ENCODE results near the gene CDK11B. TPM values are rescaled to one million over a fixed set of nuclear protein-coding genes. Genes with fewer than 3 reads are reported as not detected.
A peak's percentile ranks its signal among the peaks of the same experiment; 100 is the strongest.

Gene CDK11B
- total RNA-seq, 1 experiment from 2014 or later: 38.6 TPM

DNA sequence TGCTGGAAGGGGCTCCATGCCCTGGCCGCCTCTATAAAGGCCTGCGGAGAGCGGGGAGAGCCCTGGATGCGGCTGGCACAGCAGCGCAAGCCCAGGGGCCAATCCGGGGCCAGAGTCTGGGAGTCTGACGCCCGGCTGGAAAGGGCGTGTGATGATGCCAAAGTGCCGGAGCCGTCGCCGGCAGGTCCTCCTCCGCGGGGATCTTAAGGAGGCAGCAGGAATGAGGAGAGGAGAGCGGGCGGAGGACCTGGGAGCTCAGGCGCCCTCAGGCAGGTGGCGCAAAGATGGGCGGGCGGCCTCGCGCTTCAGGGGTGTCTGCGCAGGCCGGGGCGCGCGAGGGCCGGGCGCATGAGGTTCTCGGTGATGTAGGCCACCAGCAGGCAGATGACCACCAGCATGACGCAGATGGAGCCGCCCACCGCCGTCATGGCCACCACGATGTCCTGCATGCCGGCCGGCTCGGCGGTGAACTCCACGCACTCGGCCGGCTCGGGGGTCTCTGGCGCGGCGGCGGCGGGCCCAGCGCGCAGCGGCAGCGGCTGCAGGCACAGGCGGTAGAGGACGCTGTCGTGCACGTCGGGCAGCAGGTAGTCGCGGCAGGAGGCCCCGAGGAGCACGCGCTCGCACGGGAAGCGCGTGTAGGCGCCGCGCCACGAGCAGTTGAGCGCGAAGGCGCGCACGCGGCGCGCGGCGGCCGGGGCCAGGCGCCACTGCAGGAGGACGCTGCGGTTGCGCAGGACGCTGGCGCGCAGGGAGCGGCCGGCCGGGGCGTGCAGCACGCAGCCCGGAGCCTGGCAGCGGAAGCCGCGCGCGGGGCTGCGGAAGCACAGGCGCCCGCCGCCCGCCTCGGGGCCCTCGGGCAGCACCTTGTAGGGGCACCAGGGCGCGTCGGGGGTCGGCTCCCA, 59.5 kb downstream of the CDK11B start:
- no TSS peak for BruUV-seq (replicated peaks)
- Histone ChIP-seq H3K27ac (ENCODE audit: low read length) (no peak overlapping the region), H3K9ac (ENCODE audit: low read length) (no peak overlapping the region), H3F3A (ENCODE audit: low read length, unreplicated experiment) (no peaks in the 10 kb centered on the region), H2AFZ (ENCODE audit: low read length) (no peak overlapping the region), H4K20me1 (ENCODE audit: low read length) (no peaks in the 10 kb centered on the region), H3K9me3 (ENCODE audit: low read length) (no peaks in the 10 kb centered on the region), H3K4me3 (ENCODE audit: low read length) (no peak overlapping the region), H3K9me2 (replicated peaks; ENCODE audit: low read length) (no peaks in the 10 kb centered on the region), H3K27me3 (ENCODE audit: low read length) (peaks cover 4% of the 10 kb centered on the region; the same call in 1 of the 2 replicates), H3K4me2 (ENCODE audit: low read length) (peak overlapping the region; percentile 53), H3K36me3 (ENCODE audit: low read depth, low read length) (no peaks in the 10 kb centered on the region), H3K79me2 (ENCODE audit: low read length) (no peaks in the 10 kb centered on the region), H3K4me1 (ENCODE audit: insufficient read depth, low read length) (peaks cover 5% of the 10 kb centered on the region)
- ChIA-PET CTCF (no interaction called here), POLR2A (ENCODE audit: unreplicated experiment) (no interaction called here)
- TF ChIP-seq, protein P1, sequence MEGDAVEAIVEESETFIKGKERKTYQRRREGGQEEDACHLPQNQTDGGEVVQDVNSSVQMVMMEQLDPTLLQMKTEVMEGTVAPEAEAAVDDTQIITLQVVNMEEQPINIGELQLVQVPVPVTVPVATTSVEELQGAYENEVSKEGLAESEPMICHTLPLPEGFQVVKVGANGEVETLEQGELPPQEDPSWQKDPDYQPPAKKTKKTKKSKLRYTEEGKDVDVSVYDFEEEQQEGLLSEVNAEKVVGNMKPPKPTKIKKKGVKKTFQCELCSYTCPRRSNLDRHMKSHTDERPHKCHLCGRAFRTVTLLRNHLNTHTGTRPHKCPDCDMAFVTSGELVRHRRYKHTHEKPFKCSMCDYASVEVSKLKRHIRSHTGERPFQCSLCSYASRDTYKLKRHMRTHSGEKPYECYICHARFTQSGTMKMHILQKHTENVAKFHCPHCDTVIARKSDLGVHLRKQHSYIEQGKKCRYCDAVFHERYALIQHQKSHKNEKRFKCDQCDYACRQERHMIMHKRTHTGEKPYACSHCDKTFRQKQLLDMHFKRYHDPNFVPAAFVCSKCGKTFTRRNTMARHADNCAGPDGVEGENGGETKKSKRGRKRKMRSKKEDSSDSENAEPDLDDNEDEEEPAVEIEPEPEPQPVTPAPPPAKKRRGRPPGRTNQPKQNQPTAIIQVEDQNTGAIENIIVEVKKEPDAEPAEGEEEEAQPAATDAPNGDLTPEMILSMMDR (conservative IDR thresholded peaks at IDR 0.05; ENCODE audit: low read depth, low read length): no peak; the same call in 1 of the 2 replicates
- TF ChIP-seq EZH2 (IDR thresholded peaks at IDR 0.05; ENCODE audit: low read length, unreplicated experiment) (no peak), EZH2phosphoT487 (IDR thresholded peaks at IDR 0.05; ENCODE audit: borderline replicate concordance, low read length) (0 out of 2 replicates have a peak, but pooled peaks have one; percentile 47)
- DNase-seq (peak; percentile 36), ATAC-seq (peak; percentile 39)
- intact Hi-C loops (cut with micrococcal nuclease): no loop called here

DNA sequence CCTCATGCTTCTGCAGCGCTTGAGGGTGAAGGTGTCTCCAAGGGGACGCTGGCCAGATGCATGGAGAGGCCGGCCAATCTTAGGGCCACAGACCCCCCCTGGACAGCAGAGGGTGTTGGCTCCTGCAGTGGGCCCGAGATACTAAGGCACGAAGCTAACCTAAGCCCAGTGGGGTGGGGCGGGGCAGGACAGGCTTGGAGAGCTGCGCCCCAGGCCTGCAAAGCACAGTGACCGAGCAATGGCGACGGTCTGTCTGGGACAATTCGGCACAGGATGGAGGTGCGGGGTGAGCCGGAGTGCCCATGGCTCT, 60.1 kb downstream of the CDK11B start:
- ChIA-PET POLR2A (ENCODE audit: unreplicated experiment) (no interaction called here), CTCF (no interaction called here)

More for the DNA sequence above, 60.1 kb downstream of the CDK11B start:
- no peaks in the 10 kb centered on the region for H3F3A ChIP-seq (ENCODE audit: low read length, unreplicated experiment)
- DNase-seq: no peak
- H3K36me3 ChIP-seq (ENCODE audit: low read depth, low read length): no peaks in the 10 kb centered on the region
- no peaks in the 10 kb centered on the region for H3K9me2 ChIP-seq (replicated peaks; ENCODE audit: low read length)
- no peaks in the 10 kb centered on the region for H3K9me3 ChIP-seq (ENCODE audit: low read length)
- no peak overlapping the region for H3K9ac ChIP-seq (ENCODE audit: low read length)
- intact Hi-C loops (cut with micrococcal nuclease): no loop called here
- no peaks in the 10 kb centered on the region for H3K79me2 ChIP-seq (ENCODE audit: low read length)
- no peaks in the 10 kb centered on the region for H4K20me1 ChIP-seq (ENCODE audit: low read length)
- no peak overlapping the region for H3K4me2 ChIP-seq (ENCODE audit: low read length)
- TF ChIP-seq EZH2 (IDR thresholded peaks at IDR 0.05; ENCODE audit: low read length, unreplicated experiment) (no peak), EZH2phosphoT487 (IDR thresholded peaks at IDR 0.05; ENCODE audit: borderline replicate concordance, low read length) (no peak)
- TF ChIP-seq, protein P1 (conservative IDR thresholded peaks at IDR 0.05; ENCODE audit: low read depth, low read length): no peak
- no peak overlapping the region for H3K27ac ChIP-seq (ENCODE audit: low read length)
- peaks cover 4% of the 10 kb centered on the region; the same call in 1 of the 2 replicates for H3K27me3 ChIP-seq (ENCODE audit: low read length)
- H3K4me3 ChIP-seq (ENCODE audit: low read length): no peak overlapping the region
- peaks cover 5% of the 10 kb centered on the region for H3K4me1 ChIP-seq (ENCODE audit: insufficient read depth, low read length)
- H2AFZ ChIP-seq (ENCODE audit: low read length): no peak overlapping the region
- no TSS peak for BruUV-seq (replicated peaks)
- ATAC-seq: no peak

All from PC-3 (cell line).